Endothelial cell of umbilical vein (primary cell): ENCODE results near the gene FBLN7. TPM values are rescaled to one million over a fixed set of nuclear protein-coding genes. Genes with fewer than 3 reads are reported as not detected.

ENCODE experiments used
- BruUV-seq: library from RNA; stranded (reverse); fragments of 400-500 nt; replicated peaks from 2 replicates; lab custom pipeline; 2021; lab: Mats Ljungman, UMichigan
- CTCF ChIA-PET: fragments of 300-600, 350-600 bp; sonication (Branson Sonifier 250); formaldehyde crosslinking; loops from one replicate; lab custom pipeline; 2021; ENCODE audit warnings: antibody characterized with exemption, inconsistent platforms; lab: Charles Lee
- POLR2A ChIA-PET: fragments of 300-600, 350-600 bp; sonication (Branson Sonifier 250); formaldehyde crosslinking; loops from one replicate; lab custom pipeline; 2021; ENCODE audit warnings: antibody characterized with exemption, inconsistent platforms; lab: Charles Lee
- DNase-seq: peaks from one replicate; pipeline ENCODE4 v3.0.0-alpha.2; 2011; ENCODE audit warnings: low read depth, low spot score
- FAIRE-seq: peaks from 2 replicates; lab custom pipeline; 2011; peaks lifted over from hg19 to GRCh38; lab: Jason Lieb, UNC
- H2AFZ ChIP-seq: 2 replicates; pipeline ENCODE4 v1.6.0; 2012; ENCODE audit warnings: low read depth, low read length, control low read depth, inconsistent platforms
- H3K27ac ChIP-seq: 2 replicates; pipeline ENCODE4 v1.5.1; 2011; ENCODE audit warnings: low read depth, mild to moderate bottlenecking, control low read depth, low read length, moderate library complexity; ENCODE audit not compliant: insufficient read depth
- H3K27me3 ChIP-seq, 2 experiments: 2 replicates each; pipeline versions ENCODE4 v1.6.0 to v1.6.1; 2011; ENCODE audit warnings: low read length in 2 of 2, mixed read lengths in 1 of 2; ENCODE audit not compliant: control insufficient read depth in 2 of 2, insufficient read depth in 2 of 2
- H3K36me3 ChIP-seq, 2 experiments: 2 replicates in 1 of 2; 3 replicates in 1 of 2; pipeline ENCODE4 v1.5.1; 2011; ENCODE audit warnings: low read length in 2 of 2, mild to moderate bottlenecking in 1 of 2, moderate library complexity in 1 of 2; ENCODE audit not compliant: control insufficient read depth in 2 of 2, insufficient read depth in 2 of 2; ENCODE audit errors: extremely low read depth in 1 of 2
- H3K4me1 ChIP-seq: 3 replicates; pipeline ENCODE4 v1.5.1; 2011; ENCODE audit warnings: mild to moderate bottlenecking, low read length; ENCODE audit not compliant: control insufficient read depth, insufficient read depth; ENCODE audit errors: extremely low read depth
- H3K4me2 ChIP-seq: 2 replicates; pipeline ENCODE4 v1.6.1; 2011; ENCODE audit warnings: low read length, control low read depth, mixed read lengths; ENCODE audit not compliant: insufficient read depth
- H3K4me3 ChIP-seq, 3 experiments: fragments of 200-600 bp in 1 of 3; sonication (generic), shearing (Covaris generic) in 1 of 3; replicated peaks in 1 of 3; 2 replicates each; pipeline ENCODE4 v1.5.1; 2011 to 2016; ENCODE audit warnings: control low read depth in 3 of 3, low read length in 3 of 3, mild to moderate bottlenecking in 2 of 3, inconsistent platforms in 1 of 3, low read depth in 1 of 3, moderate library complexity in 1 of 3; ENCODE audit not compliant: insufficient read depth in 1 of 3
- H3K79me2 ChIP-seq: 2 replicates; pipeline ENCODE4 v1.6.0; 2012; ENCODE audit warnings: low read length, inconsistent platforms; ENCODE audit not compliant: control insufficient read depth, insufficient read depth
- H3K9ac ChIP-seq: replicated peaks from 2 replicates; pipeline ENCODE3; 2011; ENCODE audit warnings: low read length, control low read depth; ENCODE audit not compliant: insufficient read depth; ENCODE audit errors: extremely low read depth
- H3K9me1 ChIP-seq: replicated peaks from 3 replicates; pipeline ENCODE4 v1.6.0; 2011; ENCODE audit warnings: mild to moderate bottlenecking, low read length; ENCODE audit not compliant: control insufficient read depth, insufficient read depth; ENCODE audit errors: extremely low read depth
- H3K9me3 ChIP-seq: replicated peaks from 2 replicates; pipeline ENCODE4 v1.5.1; 2012; ENCODE audit warnings: low read length, inconsistent platforms; ENCODE audit not compliant: control insufficient read depth, insufficient read depth
- H4K20me1 ChIP-seq: replicated peaks from 2 replicates; pipeline ENCODE3; 2011; ENCODE audit warnings: mild to moderate bottlenecking, low read length; ENCODE audit not compliant: control insufficient read depth, insufficient read depth; ENCODE audit errors: extremely low read depth
- CTCF ChIP-seq, 2 donors: IDR thresholded peaks; 1 replicate in 1 of 2; 2 replicates in 1 of 2; pipeline ENCODE4 v1.5.1; 2011; ENCODE audit warnings: low read length in 2 of 2, mild to moderate bottlenecking in 2 of 2, moderate library complexity in 2 of 2, control low read depth in 1 of 2, inconsistent platforms in 1 of 2, low read depth in 1 of 2; ENCODE audit not compliant: insufficient read depth in 1 of 2; ENCODE audit errors: extremely low read depth in 1 of 2
- EZH2 ChIP-seq: IDR thresholded peaks from 2 replicates; pipeline ENCODE4 v1.6.1; 2012; ENCODE audit warnings: borderline replicate concordance, low read depth, mild to moderate bottlenecking, moderate library complexity, low read length, inconsistent platforms; ENCODE audit not compliant: severe bottlenecking
- FOS ChIP-seq: IDR thresholded peaks from 2 replicates; pipeline ENCODE4 v1.6.1; 2011; ENCODE audit warnings: mild to moderate bottlenecking, low read length, moderate library complexity, borderline replicate concordance; ENCODE audit not compliant: insufficient read depth
- JUN ChIP-seq: IDR thresholded peaks from 2 replicates; pipeline ENCODE4 v1.6.1; 2011; ENCODE audit warnings: borderline replicate concordance, low read depth; ENCODE audit not compliant: insufficient read length, insufficient read depth
- MAX ChIP-seq: IDR thresholded peaks from 2 replicates; pipeline ENCODE4 v1.6.1; 2011; ENCODE audit not compliant: insufficient read depth, insufficient read length
- MYC ChIP-seq: IDR thresholded peaks from one replicate; pipeline ENCODE4 v1.6.1; 2011; ENCODE audit warnings: mild to moderate bottlenecking, low read depth, low read length
- POLR2A ChIP-seq: IDR thresholded peaks from 2 replicates; pipeline ENCODE4 v1.6.1; 2012; ENCODE audit warnings: low read depth, mild to moderate bottlenecking, control low read depth, low read length
- POLR2AphosphoS5 ChIP-seq: IDR thresholded peaks from 2 replicates; pipeline ENCODE4 v1.6.1; 2012; ENCODE audit warnings: low read depth, mild to moderate bottlenecking, control low read depth, low read length, moderate library complexity; ENCODE audit not compliant: insufficient read depth
- dilution Hi-C: fragments of 300-500 bp; cut with MboI; formaldehyde crosslinking; loops from one replicate; pipeline ENCODE4 v1.15.0; 2019; ENCODE audit warnings: low sequenced_read_pairs; ENCODE audit not compliant: extremely low pct_ligation_motif_present
- intact Hi-C: fragments of 100-400 bp; cut with micrococcal nuclease; formaldehyde crosslinking; loops from one replicate; pipeline ENCODE4 v1.10.0; 2022
- polyA plus RNA-seq, 4 experiments: library from polyadenylated mRNA; depleted of rRNA in 3 of 4; stranded (reverse) in 3 of 4; unstranded in 1 of 4; fragments of >200 nt; gene quantifications; 2 replicates each; pipeline versions ENCODE4 v1.2.1 to v1.2.3, GENCODE V29; 2011 to 2012; ENCODE audit warnings: missing spikeins in 1 of 4
- total RNA-seq: library from RNA; stranded (reverse); gene quantifications from 2 replicates; pipeline ENCODE4 v1.2.3, GENCODE V29; 2021

The FBLN7 gene
- total and polyA plus RNA-seq, 2 donors (not counting 3 experiments of a cell fraction or from before 2014, with no cell fraction given) = 3.1 to 3.3 TPM

GRCh38 chr2:112185131-112185530 lies 46.9 kb downstream of the FBLN7 start:
- H3K9ac ChIP-seq = no peak overlapping the region
- no peak overlapping the region for H2AFZ ChIP-seq
- no peak for DNase-seq
- H3K4me1 ChIP-seq = peaks cover 16% of the 10 kb centered on the region
- no peak for FAIRE-seq
- no peaks in the 10 kb centered on the region for H3K36me3 ChIP-seq
- intact Hi-C loops = no loop called here
- dilution Hi-C loops = no loop called here
- H4K20me1 ChIP-seq = no peaks in the 10 kb centered on the region
- H3K4me3 ChIP-seq = no peak overlapping the region
- no peaks in the 10 kb centered on the region for H3K9me3 ChIP-seq
- TF ChIP-seq POLR2AphosphoS5 (no peak), CTCF (IDR thresholded peaks at IDR 0.05; ENCODE audit: extremely low read depth in 1 of 2, insufficient read depth in 1 of 2, low read depth in 1 of 2, low read length in 2 of 2) (no peak), JUN (no peak), MYC (no peak), FOS (no peak), MAX (no peak), POLR2A (no peak), EZH2 (no peak)
- no peaks in the 10 kb centered on the region for H3K79me2 ChIP-seq
- no peak overlapping the region for H3K4me2 ChIP-seq
- H3K9me1 ChIP-seq = no peaks in the 10 kb centered on the region
- ChIA-PET CTCF (no interaction called here), POLR2A (no interaction called here)
- no TSS peak for BruUV-seq
- H3K27me3 ChIP-seq = peaks cover 3 to 12% of the 10 kb centered on the region in 2 experiments
- H3K27ac ChIP-seq = no peak overlapping the region
